GM12892 (cell line): ENCODE measurements around the gene POLR2L.

ENCODE experiments used
- DNase-seq: peaks from one replicate; pipeline ENCODE4 v3.0.0; 2011; ENCODE audit not compliant: insufficient read length
- FAIRE-seq: peaks from 2 replicates; lab custom pipeline; 2011; peaks lifted over from hg19 to GRCh38; lab: Jason Lieb, UNC
- POLR2A ChIP-seq: IDR thresholded peaks from 2 replicates; pipeline ENCODE4 v1.6.1; 2011; ENCODE audit warnings: low read depth, low read length, control low read depth
- POLR2AphosphoS5 ChIP-seq: IDR thresholded peaks from 2 replicates; pipeline ENCODE4 v1.6.1; 2011; ENCODE audit warnings: low read depth, low read length, control low read depth
- TAF1 ChIP-seq: IDR thresholded peaks from 2 replicates; pipeline ENCODE4 v1.6.1; 2011; ENCODE audit warnings: low read depth, mild to moderate bottlenecking, control low read depth, low read length, borderline replicate concordance

POLR2L gene

DNA sequence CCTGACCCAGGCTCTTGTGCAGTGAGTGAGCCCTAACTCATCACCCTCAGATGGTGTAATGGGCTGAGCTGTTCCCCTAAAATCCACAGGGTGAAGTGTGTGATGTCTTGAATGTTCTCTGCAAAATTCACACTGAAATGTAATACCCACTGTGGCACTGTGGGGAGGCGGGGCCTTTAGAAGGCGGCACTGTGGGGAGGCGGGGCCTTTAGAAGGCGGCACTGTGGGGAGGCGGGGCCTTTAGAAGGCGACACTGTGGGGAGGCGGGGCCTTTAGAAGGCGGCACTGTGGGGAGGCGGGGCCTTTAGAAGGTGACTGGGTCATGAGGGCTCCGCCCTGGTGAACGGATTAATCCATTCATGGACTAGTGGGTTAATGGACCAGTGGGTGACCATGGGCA lies 35.2 kb upstream of the POLR2L start:
- FAIRE-seq, result no peak

DNA sequence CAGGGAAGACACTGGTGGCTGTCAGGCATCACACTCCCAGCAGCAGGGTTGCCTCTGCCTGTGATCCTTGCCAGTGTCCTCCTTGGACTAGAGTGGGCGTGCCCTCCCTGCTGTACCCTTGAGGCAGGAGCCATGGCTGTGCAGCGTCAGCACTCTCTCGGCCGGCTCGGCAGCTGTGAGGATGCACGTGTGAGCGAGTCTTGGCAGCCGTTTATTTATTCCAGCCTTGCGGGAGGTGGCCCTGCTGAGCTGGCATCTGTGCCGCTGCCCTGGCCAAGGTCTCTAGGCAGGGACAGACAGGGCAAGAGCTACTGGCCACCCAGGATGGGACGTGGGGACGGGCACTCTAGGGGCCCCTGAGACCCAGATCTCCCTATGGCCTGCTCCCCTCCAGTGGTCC lies 34.2 kb upstream of the POLR2L start:
- TF ChIP-seq POLR2A (no peak), TAF1 (no peak), POLR2AphosphoS5 (no peak)
- DNase-seq (no peak), FAIRE-seq (no peak)

More for the DNA sequence above, 35.2 kb upstream of the POLR2L start:
- no peak for DNase-seq
- TF ChIP-seq TAF1, result no peak
- no peak for TF ChIP-seq POLR2AphosphoS5
- TF ChIP-seq POLR2A, result no peak

DNA sequence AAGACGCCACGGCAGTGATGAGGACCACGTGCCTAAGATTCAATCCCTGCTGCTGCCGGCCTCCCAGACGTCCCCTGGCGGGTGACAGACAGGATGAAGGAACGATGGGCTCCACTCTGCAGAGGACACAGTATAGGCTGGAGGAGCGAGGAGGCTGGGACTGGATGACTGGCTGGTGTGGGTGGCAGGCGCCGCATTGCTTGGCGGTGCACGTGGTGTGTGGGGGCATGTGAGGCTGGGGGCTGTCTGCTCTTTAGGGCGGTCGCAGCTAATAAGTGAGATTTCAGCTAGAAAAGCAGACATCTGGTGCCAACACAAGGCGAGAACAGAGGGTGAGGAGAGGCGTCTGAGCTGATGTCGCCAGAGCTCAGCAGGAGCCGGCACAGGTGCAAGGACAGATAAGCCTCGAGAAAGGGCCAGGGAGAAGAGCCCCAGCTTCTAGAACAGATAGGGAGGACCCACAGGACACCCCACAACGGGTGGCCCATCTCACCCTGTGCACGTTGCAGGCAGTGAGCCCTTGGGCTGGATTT lies 33.5 kb upstream of the POLR2L start:
- FAIRE-seq, result no peak
- DNase-seq, result no peak

DNA sequence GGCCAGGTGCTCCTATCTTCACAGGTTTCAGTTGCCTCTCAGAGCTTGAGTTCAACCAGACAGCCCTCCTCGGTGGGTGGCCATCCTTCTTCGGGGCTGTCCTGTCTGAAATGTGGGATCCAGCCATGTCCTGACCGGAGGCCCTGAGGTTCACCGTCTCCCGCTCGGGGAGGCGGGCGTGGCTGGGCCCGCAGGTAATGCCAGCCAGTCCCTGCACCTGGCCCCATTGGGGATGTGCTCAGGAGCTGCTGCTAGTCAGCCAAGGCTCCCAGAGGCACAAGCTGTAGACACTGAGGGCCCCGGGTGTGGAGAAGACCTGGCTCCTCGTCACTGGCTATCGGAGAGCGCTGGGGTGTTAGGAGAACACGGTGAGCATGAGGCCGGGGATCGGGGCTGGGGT lies 32.9 kb upstream of the POLR2L start:
- no peak for TF ChIP-seq POLR2A
- no peak for TF ChIP-seq POLR2AphosphoS5
- no peak for FAIRE-seq
- DNase-seq, result no peak

More for the DNA sequence above, 33.5 kb upstream of the POLR2L start:
- TF ChIP-seq POLR2A (no peak), POLR2AphosphoS5 (no peak), TAF1 (no peak)

DNA sequence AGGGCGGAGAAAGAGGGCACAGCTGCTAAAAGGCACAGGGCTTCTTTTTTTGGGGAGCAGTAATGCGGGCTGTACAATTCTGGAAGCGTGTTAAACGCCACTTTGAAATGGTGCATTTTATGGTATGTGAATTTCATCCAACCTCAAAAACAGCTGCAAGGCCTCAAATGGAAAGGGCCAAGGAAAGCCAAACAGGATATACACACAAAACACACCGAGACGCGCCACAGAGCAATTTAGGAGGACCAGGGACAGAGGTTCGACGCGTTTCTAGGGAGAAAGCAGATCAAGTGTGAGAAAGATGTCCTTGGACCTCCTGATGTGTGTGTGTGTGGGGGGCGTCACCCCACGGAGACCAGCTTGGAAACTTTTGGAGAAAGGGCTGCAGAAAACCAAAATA lies 31.4 kb upstream of the POLR2L start:
- DNase-seq (no peak), FAIRE-seq (no peak)
- TF ChIP-seq POLR2AphosphoS5 (no peak), POLR2A (no peak), TAF1 (no peak)

DNA sequence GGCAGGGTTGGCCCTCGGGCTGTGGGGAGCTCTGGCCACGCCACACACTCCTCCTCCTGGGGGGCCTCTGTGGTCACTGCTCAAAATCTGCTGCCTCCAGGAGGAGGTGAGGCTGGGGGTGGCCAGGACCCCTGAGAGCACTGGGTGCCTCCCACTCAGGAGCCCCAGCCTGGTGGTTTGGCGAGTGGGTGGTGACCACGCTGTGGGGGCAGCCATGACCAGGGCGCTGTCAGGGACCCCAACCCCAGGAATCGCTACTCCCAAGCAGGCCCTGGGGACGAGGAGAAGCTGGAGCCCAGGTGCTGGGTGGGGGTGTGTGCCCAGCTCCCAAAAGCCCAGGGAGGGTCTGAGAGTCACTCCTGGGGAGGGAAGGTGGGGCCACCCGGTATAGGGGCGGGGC lies 30.5 kb upstream of the POLR2L start:
- FAIRE-seq, result no peak

DNA sequence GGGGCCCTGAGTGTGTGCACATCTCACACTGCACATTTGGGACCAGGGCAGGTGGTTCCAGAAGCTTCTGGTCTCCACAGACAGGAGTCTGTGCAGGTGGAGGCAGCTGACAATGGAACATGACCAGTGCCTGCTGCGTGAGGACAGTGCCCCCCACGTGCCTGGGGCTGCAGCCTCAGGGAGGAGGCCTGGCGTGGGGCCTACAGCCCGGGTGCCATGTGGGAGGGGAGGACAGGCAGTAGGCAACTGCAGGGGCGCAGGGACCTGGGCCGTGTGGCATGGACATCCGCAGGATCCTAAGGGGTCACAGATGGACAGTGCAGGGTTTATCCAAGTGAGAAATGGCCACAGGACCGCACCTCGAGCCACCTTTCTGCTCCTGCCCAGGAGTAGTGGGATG lies 29.1 kb upstream of the POLR2L start:
- TF ChIP-seq POLR2A (no peak), POLR2AphosphoS5 (no peak), TAF1 (no peak)
- DNase-seq (no peak), FAIRE-seq (no peak)

More for the DNA sequence above, 30.5 kb upstream of the POLR2L start:
- no peak for DNase-seq
- no peak for TF ChIP-seq POLR2A
- TF ChIP-seq TAF1, result no peak
- no peak for TF ChIP-seq POLR2AphosphoS5

DNA sequence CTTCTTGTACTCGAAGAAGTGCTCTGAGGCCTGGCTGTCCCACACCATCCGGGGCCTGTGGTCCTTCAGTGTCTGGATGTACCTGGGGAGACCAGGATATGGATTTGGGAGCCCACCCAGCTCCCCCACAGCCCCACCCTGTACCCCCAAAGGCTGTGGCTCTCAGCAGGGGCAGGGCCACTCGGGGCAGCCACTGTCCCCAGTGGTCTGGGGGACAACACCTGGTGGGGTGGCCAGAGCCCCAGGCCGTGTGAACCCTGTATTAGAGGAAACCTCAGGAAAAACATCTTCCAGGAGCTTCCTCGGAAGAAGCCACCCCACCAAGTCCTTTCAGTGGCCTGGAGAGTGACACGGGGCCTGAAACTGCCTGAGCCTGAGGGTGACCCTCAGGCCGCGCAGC lies 28.1 kb upstream of the POLR2L start:
- FAIRE-seq (no peak), DNase-seq (no peak)
- TF ChIP-seq POLR2AphosphoS5, result no peak
- TF ChIP-seq TAF1, result no peak
- no peak for TF ChIP-seq POLR2A

DNA sequence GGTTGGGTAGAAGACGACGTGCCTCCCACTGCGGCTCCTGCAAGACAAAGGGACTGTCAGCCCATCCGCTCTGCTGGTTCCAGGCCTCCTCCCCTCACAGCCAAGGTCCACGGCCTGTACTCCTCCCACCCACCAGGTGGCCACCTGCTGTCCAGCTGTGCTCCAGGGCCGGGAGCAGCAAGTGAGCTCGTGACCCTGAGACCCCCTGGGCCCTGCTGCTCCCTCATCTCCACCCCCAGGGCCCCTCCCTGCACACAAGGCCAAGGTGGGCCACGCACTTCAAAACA lies 27.7 kb upstream of the POLR2L start:
- no peak for TF ChIP-seq POLR2A
- TF ChIP-seq TAF1, result no peak
- 0 out of 2 replicates have a peak, but pooled peaks have one; percentile 6 for TF ChIP-seq POLR2AphosphoS5
- FAIRE-seq (no peak), DNase-seq (no peak)

DNA sequence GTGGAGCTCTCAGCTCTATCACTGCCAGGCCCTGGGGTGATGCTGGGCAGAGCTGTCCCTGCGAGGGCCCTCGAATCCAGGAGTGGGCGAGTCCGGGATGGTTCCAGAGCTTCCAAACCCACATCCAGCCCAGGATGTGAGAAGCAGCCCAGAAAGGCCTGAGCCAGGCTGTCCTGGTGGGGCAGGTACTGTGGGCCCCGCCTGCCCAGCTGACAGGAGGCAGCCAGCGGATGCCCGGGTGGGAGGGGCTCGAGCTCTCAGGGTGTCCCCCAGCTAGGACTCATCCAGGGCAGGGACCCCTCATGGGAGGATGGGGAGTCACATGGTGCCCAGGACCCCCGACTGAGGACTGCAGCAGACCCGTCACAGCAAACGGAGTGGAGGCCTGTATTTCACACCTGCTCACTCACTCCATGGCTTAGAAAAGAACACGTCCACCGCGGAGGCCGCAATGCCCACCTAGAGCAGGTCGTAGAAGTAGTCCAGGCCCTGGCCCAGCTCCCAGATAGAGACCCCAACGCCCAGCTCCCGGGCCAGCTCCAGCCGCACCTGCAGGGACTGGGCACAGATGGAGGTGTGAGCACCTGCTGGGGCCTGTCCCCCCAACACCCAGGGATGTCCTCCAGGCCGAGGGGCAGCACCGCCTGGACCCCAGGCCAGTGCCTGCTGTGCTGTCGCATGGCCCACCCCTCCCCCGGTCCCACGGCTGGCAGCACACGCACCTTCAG lies 27.2 kb upstream of the POLR2L start:
- FAIRE-seq (no peak), DNase-seq (no peak)
- TF ChIP-seq POLR2A (no peak), POLR2AphosphoS5 (no peak), TAF1 (no peak)

DNA sequence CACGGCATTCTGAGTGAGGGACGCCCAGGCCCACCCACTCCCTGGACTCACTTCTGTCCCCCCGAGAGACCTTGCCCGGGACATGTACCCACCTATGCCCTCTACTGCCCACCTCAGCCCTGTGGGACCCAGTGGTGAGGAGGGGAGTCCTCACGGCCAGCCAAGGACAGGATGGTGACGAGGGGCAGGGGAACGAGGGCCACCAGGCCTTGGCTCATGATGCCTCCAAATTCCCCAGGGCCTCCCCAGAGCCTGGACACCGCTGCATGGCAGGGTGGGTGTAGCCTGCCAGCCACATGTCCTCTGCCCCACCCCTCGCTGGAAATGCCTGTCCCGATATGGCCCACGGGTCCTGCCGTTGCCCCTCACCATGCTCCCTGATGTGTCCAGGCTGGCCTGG lies 26.5 kb upstream of the POLR2L start:
- no peak for DNase-seq
- TF ChIP-seq POLR2AphosphoS5 (no peak), POLR2A (no peak), TAF1 (no peak)
- no peak for FAIRE-seq

DNA sequence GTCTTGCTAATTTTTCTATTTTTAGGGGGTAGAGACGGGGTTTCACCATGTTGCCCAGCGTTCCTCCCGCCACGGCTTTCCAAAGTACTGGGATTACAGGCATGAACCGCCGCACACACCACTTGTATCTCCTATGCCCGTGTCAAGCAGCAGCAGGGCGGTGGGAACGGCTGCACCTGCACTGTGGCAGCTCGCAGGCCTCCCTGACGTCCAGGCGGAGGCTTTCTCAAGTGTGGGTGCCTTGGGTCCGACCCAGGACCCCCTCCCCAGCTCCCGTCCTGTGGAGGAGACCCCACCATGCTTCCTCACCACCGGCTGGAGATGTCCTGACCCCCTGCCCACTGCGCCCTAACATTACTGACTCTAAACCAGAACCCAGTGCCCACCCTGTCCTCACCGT lies 26.1 kb upstream of the POLR2L start:
- TF ChIP-seq POLR2A (no peak), TAF1 (no peak), POLR2AphosphoS5 (no peak)
- FAIRE-seq, result no peak
- no peak for DNase-seq

DNA sequence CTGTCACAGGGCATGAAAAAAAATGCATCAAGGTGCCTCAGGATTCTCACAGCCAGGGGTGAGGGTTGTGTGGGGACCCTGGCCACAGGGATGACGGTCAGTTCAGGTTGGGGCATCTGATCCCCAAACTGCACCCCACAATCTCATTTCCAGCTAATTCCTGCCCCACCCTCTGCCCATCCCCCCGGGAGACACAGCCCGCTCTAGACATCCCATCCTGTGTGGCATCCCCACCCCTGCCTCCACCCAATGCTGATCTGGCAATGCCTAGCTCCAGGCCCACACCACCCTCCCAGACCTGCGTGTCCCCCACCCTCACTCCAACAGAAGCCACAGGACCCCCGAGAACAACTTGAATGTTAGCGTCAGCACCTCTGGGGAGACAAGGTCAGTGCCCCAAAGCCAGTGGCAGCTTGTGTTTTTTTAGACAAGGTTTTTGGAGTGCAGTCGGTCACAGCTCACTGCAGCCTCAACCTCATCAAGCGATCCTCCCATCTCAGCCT lies 25.6 kb upstream of the POLR2L start:
- no peak for FAIRE-seq
- DNase-seq, result no peak
- TF ChIP-seq POLR2A, result no peak
- TF ChIP-seq POLR2AphosphoS5, result no peak
- TF ChIP-seq TAF1, result no peak
